ENCODE results near the gene PC. TPM values are rescaled to one million over a fixed set of nuclear protein-coding genes. Genes with fewer than 3 reads are reported as not detected.

PC gene
- total and polyA plus RNA-seq, 7 experiments from 2014 or later: 4.9 to 11.2 (median 9.5) TPM

DNA sequence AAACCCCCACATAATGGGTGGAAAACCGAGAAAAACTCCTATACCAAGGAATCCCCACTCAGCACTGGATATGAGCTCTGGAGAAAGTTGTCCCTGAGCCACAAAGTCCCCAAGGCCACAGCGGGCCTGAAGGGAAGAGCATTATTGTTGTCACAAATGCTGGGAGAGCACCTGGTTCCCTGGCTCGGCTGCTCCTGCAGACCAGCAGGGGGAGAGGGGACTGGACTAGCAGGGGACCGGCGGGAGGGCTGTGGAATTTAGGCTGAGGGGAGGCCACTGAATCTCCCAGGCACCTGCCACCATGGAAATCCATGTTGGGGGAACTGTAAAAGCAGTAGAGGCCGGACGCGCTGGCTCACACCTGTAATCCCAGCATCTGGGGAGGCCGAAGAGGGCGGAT is 7.0 kb downstream of the PC start:
- H3K27ac ChIP-seq (ENCODE audit: low read depth, low read length): no peak overlapping the region
- ATAC-seq (no peak), DNase-seq (no peak)
- no peak overlapping the region for H3K27ac Mint-ChIP-seq
- H3K9me3 Mint-ChIP-seq: no peaks in the 10 kb centered on the region
- H3K27me3 Mint-ChIP-seq: no peaks in the 10 kb centered on the region
- no peaks in the 10 kb centered on the region for H3K4me1 ChIP-seq (ENCODE audit: control insufficient read depth in 2 of 2, insufficient read depth in 2 of 2, low read length in 2 of 2)
- H3K36me3 ChIP-seq (ENCODE audit: control insufficient read depth in 2 of 3, insufficient read depth in 3 of 3, low read length in 3 of 3): peaks cover 0 to 5% (median 0%) of the 10 kb centered on the region in 3 experiments
- ChIA-PET POLR2A (no interaction called here), CTCF (no interaction called here)
- no peak overlapping the region for H3K4me3 ChIP-seq (ENCODE audit: low read length)
- no peaks in the 10 kb centered on the region for H3K9me3 ChIP-seq (ENCODE audit: control insufficient read depth in 2 of 3, low read length in 3 of 3)
- H3K36me3 Mint-ChIP-seq: peaks cover 0 to 5% (median 0%) of the 10 kb centered on the region in 5 donors
- no peaks in the 10 kb centered on the region for H3K27me3 ChIP-seq (ENCODE audit: control insufficient read depth in 2 of 2, insufficient read depth in 2 of 2, low read length in 2 of 2)
- peaks cover 0 to 5% (median 2%) of the 10 kb centered on the region in 7 donors for H3K4me1 Mint-ChIP-seq
- intact Hi-C loops (cut with micrococcal nuclease): no loop called here
- H3K4me3 Mint-ChIP-seq: no peak overlapping the region

DNA sequence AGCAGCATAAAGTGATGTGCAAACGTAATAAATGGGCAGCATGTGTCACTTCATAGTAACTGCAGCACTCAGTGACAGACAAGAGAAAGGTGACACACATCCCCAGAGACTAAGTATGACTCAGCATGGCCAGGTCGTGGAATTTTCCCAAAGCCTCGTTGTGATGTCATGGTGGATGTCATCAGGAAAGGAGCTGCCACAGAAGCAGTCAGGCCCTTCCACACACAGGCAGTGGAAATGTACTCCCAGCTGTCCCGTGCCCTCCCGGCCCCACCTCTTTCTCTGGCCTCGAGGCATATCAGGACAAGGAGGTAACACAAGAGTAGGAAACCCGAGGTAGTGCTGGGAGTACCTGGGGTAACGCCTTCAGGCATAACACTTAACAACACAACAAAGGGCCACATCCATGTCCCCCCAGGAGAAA is 8.1 kb downstream of the PC start:
- no peak overlapping the region for H3K4me3 Mint-ChIP-seq
- DNase-seq (no peak), ATAC-seq (no peak)
- H3K9me3 Mint-ChIP-seq: no peaks in the 10 kb centered on the region
- H3K27me3 ChIP-seq (ENCODE audit: control insufficient read depth in 2 of 2, insufficient read depth in 2 of 2, low read length in 2 of 2): no peaks in the 10 kb centered on the region
- intact Hi-C loops (cut with micrococcal nuclease): no loop called here
- POLR2A ChIA-PET: no interaction called here
- no peaks in the 10 kb centered on the region for H3K4me1 ChIP-seq (ENCODE audit: control insufficient read depth in 2 of 2, insufficient read depth in 2 of 2, low read length in 2 of 2)
- no peak overlapping the region for H3K27ac Mint-ChIP-seq
- peaks cover 0 to 5% (median 0%) of the 10 kb centered on the region in 3 experiments for H3K36me3 ChIP-seq (ENCODE audit: control insufficient read depth in 2 of 3, insufficient read depth in 3 of 3, low read length in 3 of 3)
- H3K9me3 ChIP-seq (ENCODE audit: control insufficient read depth in 2 of 3, low read length in 3 of 3): no peaks in the 10 kb centered on the region
- no peak overlapping the region for H3K27ac ChIP-seq (ENCODE audit: low read depth, low read length)
- no peaks in the 10 kb centered on the region for H3K27me3 Mint-ChIP-seq
- CTCF ChIA-PET: no interaction called here
- H3K4me3 ChIP-seq (ENCODE audit: low read length): no peak overlapping the region
- peaks cover 0 to 6% (median 0%) of the 10 kb centered on the region in 5 donors for H3K36me3 Mint-ChIP-seq
- H3K4me1 Mint-ChIP-seq: peaks cover 0 to under 1% (median 0%) of the 10 kb centered on the region in 7 donors

DNA sequence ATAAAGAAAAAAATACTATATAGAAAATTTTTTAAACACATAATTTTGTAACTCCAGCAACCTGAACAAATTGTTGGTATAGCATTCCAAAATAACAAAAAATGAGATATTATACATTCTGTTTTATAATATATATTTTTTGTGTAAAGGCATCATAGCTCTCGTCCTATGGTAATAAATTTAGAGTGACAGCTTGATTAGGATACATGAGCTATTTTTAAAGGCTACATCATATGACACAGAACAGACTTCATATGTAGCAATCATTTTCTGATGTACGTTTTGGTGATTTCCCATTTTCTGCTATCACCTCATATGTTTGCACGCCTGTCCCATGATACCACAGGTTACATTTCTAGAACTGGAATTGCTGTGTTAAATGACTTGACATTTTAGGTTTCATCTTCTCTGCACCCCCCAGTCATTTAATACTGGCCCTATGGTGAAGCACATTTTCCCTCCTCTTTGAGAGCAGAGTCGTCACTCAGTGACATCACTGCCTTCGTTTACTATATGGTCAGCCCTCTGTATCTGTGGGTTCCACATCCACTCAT is 19.5 kb downstream of the PC start:
- DNase-seq (no peak), ATAC-seq (no peak)
- H3K4me1 Mint-ChIP-seq: peaks cover 0 to 6% (median 0%) of the 10 kb centered on the region in 7 donors
- Histone ChIP-seq H3K4me1 (ENCODE audit: control insufficient read depth in 2 of 2, insufficient read depth in 2 of 2, low read length in 2 of 2) (no peaks in the 10 kb centered on the region), H3K27ac (ENCODE audit: low read depth, low read length) (no peak overlapping the region), H3K9me3 (ENCODE audit: control insufficient read depth in 2 of 3, low read length in 3 of 3) (no peaks in the 10 kb centered on the region), H3K36me3 (ENCODE audit: control insufficient read depth in 2 of 3, insufficient read depth in 3 of 3, low read length in 3 of 3) (no peaks in the 10 kb centered on the region), H3K27me3 (ENCODE audit: control insufficient read depth in 2 of 2, insufficient read depth in 2 of 2, low read length in 2 of 2) (no peaks in the 10 kb centered on the region), H3K4me3 (ENCODE audit: low read length) (no peak overlapping the region)
- ChIA-PET POLR2A (no interaction called here), CTCF (interaction anchor here (0.5 kb wide), 1 partner anchor 1354 kb away, joined by 6 read pairs; no protein-coding TSS in a partner anchor)
- H3K27ac Mint-ChIP-seq: no peak overlapping the region
- no peaks in the 10 kb centered on the region for H3K9me3 Mint-ChIP-seq
- intact Hi-C loops (cut with micrococcal nuclease): loop anchor here in 1 of 2 donors (10.0 kb wide), 1 partner anchor 56 kb away; no protein-coding TSS in a partner anchor
- peaks cover 0 to 5% (median 2%) of the 10 kb centered on the region in 5 donors for H3K27me3 Mint-ChIP-seq
- no peak overlapping the region for H3K4me3 Mint-ChIP-seq
- H3K36me3 Mint-ChIP-seq: peaks cover 0 to 14% (median 0%) of the 10 kb centered on the region in 5 donors

DNA sequence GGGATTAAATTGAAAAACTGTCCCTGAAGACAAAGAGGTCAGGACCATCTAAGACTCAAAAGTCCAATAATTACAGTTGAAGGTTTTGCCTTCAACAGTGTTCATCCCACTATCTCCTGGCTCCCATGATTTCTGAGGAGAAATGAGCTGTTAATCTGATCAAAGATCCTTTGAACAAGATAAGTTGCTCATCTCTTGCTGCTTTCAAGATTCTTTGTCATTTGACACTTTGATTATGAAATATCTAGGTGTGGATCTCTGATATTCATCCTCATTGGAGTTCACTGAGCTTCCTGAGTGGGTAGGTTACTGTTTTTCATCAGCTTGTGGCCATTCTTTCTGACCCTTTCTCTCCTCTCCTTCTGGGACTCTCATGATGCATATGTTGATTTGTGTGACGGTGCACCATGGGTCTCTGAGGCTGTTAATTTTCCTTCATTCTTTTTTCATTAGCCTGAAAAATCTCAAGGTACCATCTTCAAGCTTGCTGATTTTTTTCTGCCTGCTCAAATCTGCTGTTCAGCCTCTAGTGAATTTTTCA is 20.9 kb downstream of the PC start:
- no peaks in the 10 kb centered on the region for H3K9me3 ChIP-seq (ENCODE audit: control insufficient read depth in 2 of 3, low read length in 3 of 3)
- ATAC-seq (no peak), DNase-seq (no peak)
- H3K4me1 ChIP-seq (ENCODE audit: control insufficient read depth in 2 of 2, insufficient read depth in 2 of 2, low read length in 2 of 2): no peaks in the 10 kb centered on the region
- intact Hi-C loops (cut with micrococcal nuclease): loop anchor here in 1 of 2 donors (10.0 kb wide), 1 partner anchor 58 kb away; no protein-coding TSS in a partner anchor
- CTCF ChIA-PET: no interaction called here
- no peak overlapping the region for H3K4me3 ChIP-seq (ENCODE audit: low read length)
- no peaks in the 10 kb centered on the region for H3K36me3 ChIP-seq (ENCODE audit: control insufficient read depth in 2 of 3, insufficient read depth in 3 of 3, low read length in 3 of 3)
- H3K27me3 ChIP-seq (ENCODE audit: control insufficient read depth in 2 of 2, insufficient read depth in 2 of 2, low read length in 2 of 2): no peaks in the 10 kb centered on the region
- Mint-ChIP-seq H3K27ac (no peak overlapping the region), H3K4me3 (no peak overlapping the region), H3K36me3 (peaks cover 0 to 12% (median 0%) of the 10 kb centered on the region in 5 donors), H3K9me3 (no peaks in the 10 kb centered on the region), H3K27me3 (peaks cover 0 to 8% (median 2%) of the 10 kb centered on the region in 5 donors), H3K4me1 (peaks cover 0 to 6% (median 0%) of the 10 kb centered on the region in 7 donors)
- POLR2A ChIA-PET: no interaction called here
- H3K27ac ChIP-seq (ENCODE audit: low read depth, low read length): no peak overlapping the region

DNA sequence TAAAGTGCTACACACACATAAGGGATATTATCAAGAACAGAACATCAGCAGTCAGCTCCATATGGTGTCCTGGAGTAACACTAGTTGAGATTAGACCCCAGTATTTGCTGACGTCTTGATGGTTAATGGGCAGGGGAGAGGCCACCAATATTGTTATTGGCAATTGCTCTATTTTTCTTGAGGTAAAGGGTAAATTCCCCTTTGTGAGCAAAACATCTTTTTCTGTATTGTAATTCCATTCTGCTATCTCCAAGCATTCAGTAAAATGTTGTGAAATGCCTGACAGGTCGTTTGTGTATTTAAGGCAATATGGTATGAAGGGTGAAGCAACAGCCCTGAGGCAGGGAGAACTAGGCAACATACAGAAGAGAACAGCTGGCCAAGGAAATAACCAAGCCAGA is 21.9 kb downstream of the PC start:
- H3K27me3 ChIP-seq (ENCODE audit: control insufficient read depth in 2 of 2, insufficient read depth in 2 of 2, low read length in 2 of 2): no peaks in the 10 kb centered on the region
- ChIA-PET POLR2A (no interaction called here), CTCF (no interaction called here)
- H3K9me3 Mint-ChIP-seq: no peaks in the 10 kb centered on the region
- DNase-seq: no peak
- no peaks in the 10 kb centered on the region for H3K9me3 ChIP-seq (ENCODE audit: control insufficient read depth in 2 of 3, low read length in 3 of 3)
- H3K27ac ChIP-seq (ENCODE audit: low read depth, low read length): no peak overlapping the region
- H3K27ac Mint-ChIP-seq: no peak overlapping the region
- intact Hi-C loops (cut with micrococcal nuclease): loop anchor here in 1 of 2 donors (10.0 kb wide), 1 partner anchor 58 kb away; no protein-coding TSS in a partner anchor
- peaks cover 0 to 11% (median 0%) of the 10 kb centered on the region in 5 donors for H3K36me3 Mint-ChIP-seq
- H3K4me1 Mint-ChIP-seq: peaks cover 0 to 6% (median 0%) of the 10 kb centered on the region in 7 donors
- no peak overlapping the region for H3K4me3 ChIP-seq (ENCODE audit: low read length)
- H3K4me3 Mint-ChIP-seq: no peak overlapping the region
- ATAC-seq: no peak
- H3K36me3 ChIP-seq (ENCODE audit: control insufficient read depth in 2 of 3, insufficient read depth in 3 of 3, low read length in 3 of 3): no peaks in the 10 kb centered on the region
- H3K27me3 Mint-ChIP-seq: peaks cover 0 to 8% (median 2%) of the 10 kb centered on the region in 5 donors
- no peaks in the 10 kb centered on the region for H3K4me1 ChIP-seq (ENCODE audit: control insufficient read depth in 2 of 2, insufficient read depth in 2 of 2, low read length in 2 of 2)

DNA sequence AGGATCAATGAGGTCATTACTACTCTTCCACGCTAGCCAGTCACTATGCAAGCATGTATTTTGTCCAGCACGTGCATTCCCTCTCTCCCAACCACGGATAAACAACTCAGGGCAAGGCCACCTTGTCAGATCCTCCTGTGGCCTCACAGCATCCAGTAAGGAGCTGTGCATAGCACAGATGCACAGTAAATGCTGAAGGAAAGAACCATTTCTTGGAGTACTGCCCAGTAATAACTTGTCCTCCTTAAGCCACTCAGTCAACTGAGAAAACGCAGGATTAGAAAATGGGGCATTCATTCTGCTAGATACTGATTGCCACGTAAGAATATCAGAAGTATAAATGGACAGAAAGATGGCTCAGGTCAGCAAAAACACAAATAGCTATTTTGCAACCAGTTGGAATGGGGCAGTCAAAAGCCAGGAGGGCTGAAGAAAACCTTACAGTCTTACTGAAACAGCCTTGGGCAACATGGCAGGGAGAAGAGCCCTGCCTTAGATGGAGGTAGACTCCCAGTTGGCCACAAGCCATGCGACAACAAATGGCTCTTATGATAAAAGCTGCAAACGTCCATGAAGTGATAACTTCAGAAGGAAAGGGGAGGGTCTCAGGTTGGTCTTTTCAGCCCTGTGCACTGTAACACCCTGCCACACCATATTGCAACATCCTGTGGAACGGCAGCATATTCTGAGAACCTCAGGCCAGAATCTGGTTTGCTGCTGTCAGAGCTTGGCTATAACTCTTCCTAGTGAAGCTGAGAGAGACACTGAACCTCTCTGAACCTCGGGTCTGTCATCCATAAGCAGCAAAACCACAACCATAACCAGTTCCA is 23.0 kb downstream of the PC start:
- Histone ChIP-seq H3K9me3 (ENCODE audit: control insufficient read depth in 2 of 3, low read length in 3 of 3) (no peaks in the 10 kb centered on the region), H3K27ac (ENCODE audit: low read depth, low read length) (no peak overlapping the region), H3K4me3 (ENCODE audit: low read length) (no peak overlapping the region), H3K36me3 (ENCODE audit: control insufficient read depth in 2 of 3, insufficient read depth in 3 of 3, low read length in 3 of 3) (no peaks in the 10 kb centered on the region), H3K4me1 (ENCODE audit: control insufficient read depth in 2 of 2, insufficient read depth in 2 of 2, low read length in 2 of 2) (no peaks in the 10 kb centered on the region), H3K27me3 (ENCODE audit: control insufficient read depth in 2 of 2, insufficient read depth in 2 of 2, low read length in 2 of 2) (no peaks in the 10 kb centered on the region)
- Mint-ChIP-seq H3K27ac (no peak overlapping the region), H3K4me3 (no peak overlapping the region), H3K27me3 (peaks cover 0 to 8% (median 2%) of the 10 kb centered on the region in 5 donors), H3K9me3 (no peaks in the 10 kb centered on the region), H3K36me3 (peaks cover 0 to 11% (median 0%) of the 10 kb centered on the region in 5 donors), H3K4me1 (peaks cover 0 to 6% (median 0%) of the 10 kb centered on the region in 7 donors)
- DNase-seq: no peak
- no peak for ATAC-seq
- ChIA-PET CTCF (interaction anchor here (0.7 kb wide), 1 partner anchor 245 kb away, joined by 3 read pairs; no protein-coding TSS in a partner anchor), POLR2A (interaction anchor here (0.7 kb wide), 1 partner anchor 22 kb away, joined by 3 read pairs; no protein-coding TSS in a partner anchor)
- intact Hi-C loops (cut with micrococcal nuclease): loop anchor here in 1 of 2 donors (10.0 kb wide), 1 partner anchor 60 kb away; no protein-coding TSS in a partner anchor

All from naive thymus-derived CD4-positive, alpha-beta T cell (primary cell).